Gastroesophageal sphincter (tissue), 3 donors: ENCODE data around the gene ST7.

Experiments used
- POLR2AphosphoS5 ChIP-seq: sonication (generic); formaldehyde crosslinking; IDR thresholded peaks from one replicate; pipeline ENCODE4 v1.6.1; 2017; ENCODE audit warnings: antibody characterized with exemption
- TF ChIP-seq, protein P1 (sequence below), 4 experiments: fragments of 200-600 bp in 2 of 4; fragments of 450-650 bp in 2 of 4; sonication (generic) in 1 of 4; IDR thresholded peaks; one replicate each; pipeline ENCODE4 v1.5.1; 2017 to 2019; ENCODE audit warnings: antibody characterized with exemption in 4 of 4, mild to moderate bottlenecking in 2 of 4, moderate library complexity in 2 of 4

GRCh38 chr7:117250245-117250644 lies 296.9 kb downstream of the ST7 start:
- TF ChIP-seq, protein P1, sequence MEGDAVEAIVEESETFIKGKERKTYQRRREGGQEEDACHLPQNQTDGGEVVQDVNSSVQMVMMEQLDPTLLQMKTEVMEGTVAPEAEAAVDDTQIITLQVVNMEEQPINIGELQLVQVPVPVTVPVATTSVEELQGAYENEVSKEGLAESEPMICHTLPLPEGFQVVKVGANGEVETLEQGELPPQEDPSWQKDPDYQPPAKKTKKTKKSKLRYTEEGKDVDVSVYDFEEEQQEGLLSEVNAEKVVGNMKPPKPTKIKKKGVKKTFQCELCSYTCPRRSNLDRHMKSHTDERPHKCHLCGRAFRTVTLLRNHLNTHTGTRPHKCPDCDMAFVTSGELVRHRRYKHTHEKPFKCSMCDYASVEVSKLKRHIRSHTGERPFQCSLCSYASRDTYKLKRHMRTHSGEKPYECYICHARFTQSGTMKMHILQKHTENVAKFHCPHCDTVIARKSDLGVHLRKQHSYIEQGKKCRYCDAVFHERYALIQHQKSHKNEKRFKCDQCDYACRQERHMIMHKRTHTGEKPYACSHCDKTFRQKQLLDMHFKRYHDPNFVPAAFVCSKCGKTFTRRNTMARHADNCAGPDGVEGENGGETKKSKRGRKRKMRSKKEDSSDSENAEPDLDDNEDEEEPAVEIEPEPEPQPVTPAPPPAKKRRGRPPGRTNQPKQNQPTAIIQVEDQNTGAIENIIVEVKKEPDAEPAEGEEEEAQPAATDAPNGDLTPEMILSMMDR (IDR thresholded peaks at IDR 0.05), result no peak
- no peak for TF ChIP-seq POLR2AphosphoS5
